Ramos (cell line): ENCODE data around the gene MDFIC.

ENCODE experiments used
- in situ Hi-C: fragments of 300-500 bp; cut with MboI; formaldehyde crosslinking; loops from one replicate; pipeline ENCODE4 v1.14.3; 2022; ENCODE audit warnings: low sequenced_read_pairs; ENCODE audit not compliant: unreplicated experiment

MDFIC gene

DNA sequence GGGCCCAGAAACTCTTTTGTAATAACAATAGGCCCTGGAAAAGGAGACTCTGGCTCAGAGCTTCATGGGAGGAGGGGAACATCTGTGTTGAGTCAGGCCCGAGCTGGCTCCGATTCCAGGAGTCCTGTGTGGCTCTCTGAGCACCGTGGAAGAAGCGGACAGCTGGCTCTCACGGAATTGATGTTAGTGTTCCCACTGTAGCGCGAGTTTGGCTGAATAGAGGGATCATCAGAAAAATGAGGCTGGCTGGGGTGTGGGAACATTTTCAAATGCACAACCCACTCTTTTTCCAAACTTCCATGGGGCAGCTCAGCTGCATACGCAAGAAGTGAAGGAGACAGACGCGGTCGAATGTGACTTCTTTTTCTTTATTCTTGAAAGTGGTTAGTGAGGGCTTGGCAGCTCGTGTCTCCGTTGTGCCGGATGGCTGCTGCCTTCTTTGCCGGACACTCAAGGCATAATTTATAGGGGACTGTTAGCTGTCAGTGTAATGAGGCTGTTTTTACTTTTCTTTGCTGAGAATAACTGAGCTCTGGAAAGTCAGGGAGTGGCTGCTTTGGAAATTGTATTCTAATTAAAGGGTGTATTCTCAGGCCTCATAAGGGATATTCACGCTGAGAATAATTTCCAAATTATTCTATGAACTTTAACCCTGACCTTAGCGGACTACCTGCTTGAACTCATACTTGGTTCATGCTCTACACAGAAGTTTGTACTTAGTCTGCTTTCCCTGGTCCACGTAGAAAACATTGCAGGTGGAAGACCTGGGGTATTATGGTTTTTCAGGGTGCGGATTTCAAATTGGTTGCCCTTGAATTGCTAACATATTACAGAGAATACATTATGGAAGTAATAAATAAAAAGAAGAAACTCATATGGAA, 23.1 kb downstream of the MDFIC start:
- in situ Hi-C loops, result no loop called here

DNA sequence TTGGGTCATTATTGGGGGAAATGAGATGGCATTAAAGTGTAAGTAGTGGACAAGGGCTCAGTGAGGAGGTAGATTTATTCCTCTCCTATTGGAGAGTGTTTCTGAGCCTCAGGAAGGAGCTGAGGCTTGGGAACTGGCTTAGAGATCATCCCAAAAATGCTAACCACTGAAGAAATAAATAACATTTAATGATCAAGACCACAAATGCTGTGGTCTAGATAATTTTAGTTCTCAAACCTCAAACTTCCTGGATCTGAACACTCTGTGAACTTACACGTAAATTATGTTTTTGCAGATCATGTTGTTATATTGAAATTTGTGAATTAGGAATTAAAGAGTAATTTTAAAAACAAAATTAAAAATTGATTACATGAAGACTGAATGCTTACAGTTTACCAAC, 27.3 kb downstream of the MDFIC start:
- in situ Hi-C loops, result no loop called here

DNA sequence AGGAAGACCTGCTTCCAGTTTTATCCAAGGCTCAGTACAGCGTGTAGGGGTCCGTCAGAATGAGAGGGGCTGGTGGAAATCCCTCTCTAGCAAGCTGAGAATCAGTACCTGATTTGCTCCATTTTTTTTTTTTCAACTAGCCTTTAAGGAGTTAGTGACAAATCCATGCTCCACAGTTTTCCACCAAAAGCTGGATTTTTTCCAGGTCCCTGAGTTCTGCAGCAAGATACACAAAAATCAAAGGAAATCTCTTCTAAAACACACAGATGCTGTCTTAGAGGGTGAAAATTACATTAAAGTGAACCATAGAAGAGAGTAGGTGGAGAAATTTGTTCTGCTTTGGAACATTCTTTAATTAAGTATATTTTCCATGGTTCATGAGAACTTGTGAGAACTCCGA, 30.4 kb downstream of the MDFIC start:
- in situ Hi-C loops, result no loop called here

DNA sequence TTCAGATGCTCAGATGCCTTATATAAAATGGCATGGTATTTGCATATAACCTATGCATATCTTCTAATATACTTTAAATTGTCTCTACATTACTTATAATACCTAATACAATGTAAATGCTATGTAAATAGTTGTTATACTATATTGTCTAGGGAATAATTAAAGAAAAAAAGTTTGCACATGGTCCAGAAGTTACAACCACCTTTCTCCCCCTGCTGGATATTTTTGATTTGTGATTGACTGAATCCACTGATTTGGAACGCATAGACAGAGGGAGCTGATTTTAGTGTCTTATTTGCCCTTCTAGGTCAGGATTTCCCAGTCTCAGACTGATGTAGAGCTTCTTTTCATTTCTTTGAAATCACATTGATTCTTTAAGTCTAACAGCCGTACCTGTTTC, 31.8 kb downstream of the MDFIC start:
- in situ Hi-C loops, result no loop called here

DNA sequence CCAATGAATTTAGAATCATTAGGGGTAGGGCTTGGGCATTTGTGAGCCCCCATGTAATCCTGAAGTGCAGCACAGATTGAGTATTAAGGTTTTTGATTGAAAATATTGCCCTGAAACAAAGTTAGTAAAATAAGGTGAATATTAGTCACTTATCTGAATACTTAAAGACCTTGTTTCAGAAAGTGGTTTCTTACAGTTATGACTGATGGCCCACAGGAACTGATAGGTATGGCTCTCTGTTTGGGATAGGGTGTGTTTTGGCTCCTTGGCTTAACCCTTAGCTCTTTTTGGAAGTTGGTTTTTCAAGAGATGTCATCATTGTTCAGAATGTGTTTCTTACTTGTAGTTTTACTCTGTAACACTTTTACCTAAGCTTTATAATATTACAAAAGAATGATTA, 34.8 kb downstream of the MDFIC start:
- in situ Hi-C loops, result no loop called here

DNA sequence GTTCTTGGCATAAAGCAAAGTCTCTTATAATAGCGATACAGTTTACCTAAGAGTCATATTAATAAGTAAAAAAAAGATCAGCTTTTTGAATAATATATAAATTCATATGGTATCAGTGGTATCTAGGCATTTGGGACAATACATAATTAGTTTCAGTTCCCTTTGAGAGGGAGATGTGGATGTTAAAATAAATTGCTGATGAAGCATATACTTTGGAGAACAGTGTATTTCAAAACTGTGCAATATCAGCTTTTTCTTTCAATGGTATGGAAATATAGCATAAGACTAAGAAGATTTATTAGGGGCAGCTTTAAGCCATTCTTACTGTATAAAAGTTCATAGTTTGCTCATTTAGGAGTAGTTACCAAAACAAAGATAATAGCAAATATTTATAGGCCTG, 35.5 kb downstream of the MDFIC start:
- in situ Hi-C loops, result no loop called here

DNA sequence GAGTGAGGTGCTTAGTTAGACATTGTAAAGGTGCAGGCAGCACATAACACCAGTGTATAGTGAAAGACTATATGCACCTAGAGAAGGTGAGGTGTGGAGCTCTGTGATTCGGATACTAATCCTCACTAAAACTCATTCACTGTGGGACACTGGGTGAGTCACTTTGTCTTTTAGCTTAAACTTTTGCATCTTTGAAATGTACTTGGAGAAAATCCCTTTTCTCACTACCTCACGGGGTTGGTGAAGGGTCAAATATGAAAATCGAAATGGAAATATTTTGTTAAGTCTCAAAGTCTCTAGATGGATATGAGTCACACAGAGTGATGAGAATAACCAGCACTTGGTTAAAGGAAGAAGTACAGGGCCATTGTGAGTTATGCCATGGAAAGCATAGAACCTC, 38.0 kb downstream of the MDFIC start:
- in situ Hi-C loops, result no loop called here

DNA sequence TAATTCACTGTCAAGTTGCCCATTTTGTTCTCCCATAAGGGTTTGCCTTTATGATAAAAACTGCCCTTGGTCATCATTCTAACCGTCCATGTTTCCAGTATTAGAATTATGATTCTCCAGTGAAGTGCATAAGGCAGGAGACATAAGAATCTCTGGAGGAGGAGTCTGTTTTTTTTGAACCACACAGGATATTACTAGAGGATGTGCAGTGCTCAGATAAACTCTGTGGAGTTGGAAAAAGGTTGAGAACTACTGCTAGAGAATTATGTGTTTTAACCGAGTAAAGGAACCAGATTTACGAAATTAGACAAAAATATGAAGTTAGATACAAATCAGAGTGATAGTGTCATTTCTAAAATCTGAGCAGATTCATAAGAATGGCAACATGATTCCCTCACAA, 40.5 kb downstream of the MDFIC start:
- in situ Hi-C loops, result no loop called here

DNA sequence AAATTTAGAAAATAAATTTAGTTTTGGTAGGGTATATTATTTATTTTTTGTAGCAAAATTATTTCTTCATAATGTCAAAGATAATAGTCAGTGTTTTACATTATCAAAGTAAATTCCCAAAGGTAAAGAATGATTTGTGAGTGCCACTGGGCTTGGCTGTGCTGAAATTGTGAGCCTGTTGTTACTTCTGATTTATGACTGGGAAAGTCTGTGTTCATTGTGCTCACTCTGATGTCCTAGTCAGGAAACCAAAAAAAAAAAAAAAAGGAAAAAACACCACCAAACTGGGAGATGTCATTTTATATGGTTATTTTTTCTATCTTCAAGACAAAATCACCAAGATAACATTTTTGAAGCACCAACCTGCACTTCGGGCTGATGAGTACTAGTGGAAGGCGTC, 44.3 kb downstream of the MDFIC start:
- in situ Hi-C loops, result no loop called here

DNA sequence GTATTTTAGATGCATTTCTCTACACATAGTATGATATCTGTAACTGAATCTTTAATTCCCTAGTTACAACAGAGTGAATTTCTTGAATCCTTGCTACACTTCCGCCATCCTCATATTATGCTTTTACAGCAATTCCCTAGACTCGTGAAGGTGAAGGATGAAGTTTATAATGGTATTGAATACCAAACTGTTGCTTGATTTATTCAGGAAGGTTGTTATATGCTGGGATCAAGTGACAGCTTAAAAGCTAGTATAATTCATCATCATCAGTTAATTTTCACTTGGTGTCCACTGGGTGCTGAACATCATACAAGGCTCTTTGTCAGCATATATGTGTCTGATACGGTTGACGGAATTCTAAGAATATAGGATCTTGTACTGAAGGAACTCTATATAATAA, 47.2 kb downstream of the MDFIC start:
- in situ Hi-C loops, result no loop called here

DNA sequence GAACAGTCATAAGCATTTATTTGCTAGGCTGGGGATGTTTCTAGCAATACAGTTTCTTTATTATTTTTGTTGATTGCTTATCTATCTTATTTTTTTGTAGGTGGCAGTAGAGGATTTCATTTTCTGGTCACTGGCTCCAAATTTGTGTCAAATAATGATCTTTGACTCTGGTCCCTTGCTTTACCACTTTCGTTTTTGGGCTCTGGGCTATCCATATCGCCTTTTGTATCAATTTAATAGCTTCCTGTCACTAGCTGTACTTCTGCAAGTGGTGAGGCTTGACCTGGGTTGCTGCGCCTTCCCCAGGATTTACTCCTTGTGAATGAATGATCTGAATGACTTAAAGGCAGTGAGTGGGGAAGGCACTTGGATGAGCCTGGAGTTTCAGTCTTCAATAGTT, 48.4 kb downstream of the MDFIC start:
- in situ Hi-C loops, result no loop called here

DNA sequence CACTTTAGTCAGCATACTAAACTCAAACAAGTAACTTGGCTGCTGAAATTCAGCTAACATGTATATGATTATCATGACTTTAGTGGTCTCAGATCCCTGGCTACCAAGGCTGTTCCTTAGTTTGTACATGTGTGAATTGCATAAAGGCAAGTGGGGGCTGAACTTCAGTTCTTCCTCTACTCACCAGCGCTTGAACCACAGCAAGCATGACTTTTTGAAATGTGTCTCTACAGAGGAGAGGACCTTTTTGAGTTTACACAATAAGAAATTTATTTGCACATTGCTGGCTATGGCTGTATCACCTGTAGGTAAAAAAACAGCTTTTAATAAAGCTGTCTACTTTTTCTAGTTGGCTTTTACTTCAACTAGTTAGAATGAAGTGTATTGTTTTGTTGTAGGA, 48.8 kb downstream of the MDFIC start:
- in situ Hi-C loops, result no loop called here

DNA sequence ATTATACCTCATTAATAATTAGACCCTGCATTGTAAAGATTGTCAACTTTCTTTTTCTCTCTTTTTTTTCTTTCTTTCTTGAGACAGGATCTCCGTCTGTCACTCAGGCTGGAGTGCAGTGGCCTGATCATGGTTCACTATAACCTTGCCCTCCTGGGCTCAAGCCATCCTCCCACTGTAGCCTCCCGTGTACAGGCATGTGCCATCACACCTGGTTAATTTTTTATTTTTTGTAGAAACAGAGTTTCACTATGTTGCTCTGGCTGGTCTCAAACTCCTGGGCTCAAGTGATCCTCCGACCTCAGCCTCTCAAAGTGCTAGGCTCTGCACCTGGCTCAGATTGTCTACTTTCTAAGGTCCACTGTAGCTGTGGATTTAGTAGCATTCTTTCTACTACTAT, 50.7 kb downstream of the MDFIC start:
- in situ Hi-C loops, result no loop called here

DNA sequence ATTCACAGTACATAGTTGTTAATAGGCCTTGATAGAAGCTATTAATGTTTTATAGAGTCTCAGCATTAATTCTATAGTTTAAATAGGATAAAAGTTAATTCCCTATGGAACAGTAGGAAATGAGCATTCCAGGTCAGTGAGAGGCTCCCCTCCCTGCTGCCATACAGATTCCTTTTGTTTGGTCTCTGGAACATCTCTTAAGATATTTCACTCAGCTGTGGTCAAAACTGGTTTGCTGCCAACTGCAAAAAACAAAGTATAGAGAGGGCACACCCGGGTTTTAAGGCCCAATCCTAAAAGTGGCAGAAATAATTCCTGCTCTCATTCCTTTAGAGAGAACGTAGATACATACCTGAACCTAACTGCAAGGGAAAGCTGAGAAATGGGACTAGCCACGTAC, 51.3 kb downstream of the MDFIC start:
- in situ Hi-C loops, result no loop called here

DNA sequence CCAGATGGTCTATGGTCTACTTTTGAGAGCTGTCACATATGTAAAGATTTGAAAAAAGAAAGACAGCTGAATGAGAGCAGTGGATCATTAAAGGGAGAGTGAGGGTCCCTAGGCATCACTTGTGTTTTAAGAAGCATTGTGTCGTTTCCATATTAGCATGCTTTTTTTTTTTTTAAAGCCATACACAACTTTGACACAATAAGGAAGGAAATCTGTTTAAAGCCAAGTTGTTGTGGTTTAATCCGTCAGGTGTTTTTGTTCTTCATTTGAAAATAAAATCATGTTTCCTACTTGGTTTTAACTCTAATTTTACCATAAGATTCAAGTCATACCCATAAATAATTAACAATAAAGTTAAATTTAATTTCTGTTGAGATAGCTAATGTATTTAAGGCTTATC, 53.5 kb downstream of the MDFIC start:
- in situ Hi-C loops, result no loop called here

DNA sequence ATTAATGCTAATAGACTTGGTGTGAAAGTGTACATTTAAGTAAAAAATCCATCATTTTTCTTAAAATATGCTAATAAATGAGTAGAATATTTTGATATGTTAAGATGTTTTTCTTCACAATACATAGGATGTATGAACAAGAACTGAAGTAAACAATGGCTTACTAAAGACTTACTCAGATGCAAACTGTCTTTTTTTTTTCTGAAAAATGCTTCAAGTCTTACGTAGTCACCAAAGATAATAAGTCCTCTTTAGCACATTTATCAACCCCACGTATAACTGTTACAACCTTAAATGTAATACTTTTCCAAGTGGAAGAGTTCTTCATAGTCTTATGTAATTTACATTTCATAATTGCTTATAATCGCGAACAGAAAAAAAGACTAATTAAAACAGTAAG, 54.8 kb downstream of the MDFIC start:
- in situ Hi-C loops, result no loop called here

DNA sequence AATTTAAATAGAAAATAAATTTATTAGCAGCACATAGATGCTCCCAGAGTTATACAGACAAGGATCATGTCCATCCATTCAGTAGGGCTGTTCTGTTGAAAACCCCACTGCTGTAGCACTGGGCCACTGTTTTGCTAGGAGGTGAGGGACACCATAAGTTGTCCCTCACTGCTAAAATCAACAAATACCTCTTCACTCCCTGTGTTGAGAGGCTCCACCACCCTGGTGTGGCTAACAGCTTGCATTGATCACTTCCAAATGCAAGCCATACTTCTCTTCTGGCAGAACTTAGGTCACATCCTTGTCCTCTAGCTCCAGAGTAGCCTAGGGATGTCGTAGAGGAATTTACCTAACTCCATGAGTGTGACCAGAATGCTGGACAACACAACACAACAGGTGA, 55.4 kb downstream of the MDFIC start:
- in situ Hi-C loops, result no loop called here

DNA sequence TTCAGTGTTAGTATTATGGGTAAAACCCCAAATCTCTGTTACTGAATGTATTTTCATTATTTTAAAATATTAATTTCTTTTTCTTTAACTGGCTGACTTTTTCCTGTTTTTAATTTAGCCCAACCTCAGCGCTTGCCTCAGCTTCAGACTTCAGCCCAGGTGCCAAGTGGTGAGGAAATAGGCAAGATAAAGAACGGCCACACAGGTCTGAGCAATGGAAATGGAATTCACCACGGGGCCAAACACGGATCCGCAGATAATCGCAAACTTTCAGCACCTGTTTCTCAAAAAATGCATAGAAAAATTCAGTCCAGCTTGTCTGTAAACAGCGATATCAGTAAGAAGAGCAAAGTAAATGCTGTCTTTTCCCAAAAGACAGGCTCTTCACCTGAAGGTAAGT, 57.5 kb downstream of the MDFIC start:
- in situ Hi-C loops, result no loop called here

DNA sequence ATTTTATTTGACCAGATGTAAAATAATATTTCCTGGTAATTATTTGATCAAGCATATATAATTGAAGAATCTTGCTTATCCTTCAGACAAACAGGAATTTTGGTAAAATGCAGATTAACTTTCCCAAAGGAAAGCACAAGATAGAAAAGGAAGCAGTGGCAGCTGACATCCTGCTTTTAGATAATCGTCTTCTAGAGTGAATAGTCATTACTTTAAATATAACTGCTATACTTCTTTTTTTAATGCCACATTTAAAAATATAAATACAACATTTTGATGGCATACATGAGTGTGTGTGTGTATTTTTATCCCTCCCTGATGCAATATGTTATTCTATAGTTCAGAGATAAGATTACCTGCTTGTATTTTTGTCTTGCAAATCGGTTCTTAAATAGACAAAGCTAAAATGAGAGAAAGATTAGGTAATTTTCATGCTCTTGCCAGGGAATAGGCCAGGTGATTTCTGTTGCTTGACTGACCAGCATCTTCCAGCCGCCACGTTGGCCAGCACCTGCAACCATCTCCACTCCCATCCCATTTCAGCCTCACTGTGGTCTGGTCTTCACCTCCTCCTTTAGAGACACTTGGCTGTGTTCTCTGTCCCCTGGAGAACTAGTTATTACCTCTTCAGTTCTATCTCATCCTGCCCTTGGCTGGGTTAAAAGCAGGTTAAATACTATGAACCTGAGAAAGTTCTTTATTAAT, 58.1 kb downstream of the MDFIC start:
- in situ Hi-C loops, result no loop called here

DNA sequence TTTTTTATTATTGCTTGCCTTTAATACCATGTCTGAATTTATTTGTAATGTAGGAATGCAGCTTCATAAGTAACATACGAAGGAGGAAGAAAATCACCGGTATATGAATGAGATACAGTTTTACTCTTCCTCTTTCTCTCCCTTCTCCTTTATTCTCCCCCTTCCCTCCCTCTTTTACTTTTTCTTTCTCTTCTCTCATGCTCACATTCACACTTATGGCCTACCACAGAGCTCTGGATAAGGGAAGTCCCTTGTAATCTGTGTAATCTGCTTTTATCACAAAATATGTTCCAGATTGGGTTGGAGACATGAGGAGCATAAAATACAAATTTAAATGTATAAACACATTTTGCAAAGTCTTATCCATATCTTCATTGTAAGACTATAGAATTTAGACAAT, 59.4 kb downstream of the MDFIC start:
- in situ Hi-C loops, result no loop called here

DNA sequence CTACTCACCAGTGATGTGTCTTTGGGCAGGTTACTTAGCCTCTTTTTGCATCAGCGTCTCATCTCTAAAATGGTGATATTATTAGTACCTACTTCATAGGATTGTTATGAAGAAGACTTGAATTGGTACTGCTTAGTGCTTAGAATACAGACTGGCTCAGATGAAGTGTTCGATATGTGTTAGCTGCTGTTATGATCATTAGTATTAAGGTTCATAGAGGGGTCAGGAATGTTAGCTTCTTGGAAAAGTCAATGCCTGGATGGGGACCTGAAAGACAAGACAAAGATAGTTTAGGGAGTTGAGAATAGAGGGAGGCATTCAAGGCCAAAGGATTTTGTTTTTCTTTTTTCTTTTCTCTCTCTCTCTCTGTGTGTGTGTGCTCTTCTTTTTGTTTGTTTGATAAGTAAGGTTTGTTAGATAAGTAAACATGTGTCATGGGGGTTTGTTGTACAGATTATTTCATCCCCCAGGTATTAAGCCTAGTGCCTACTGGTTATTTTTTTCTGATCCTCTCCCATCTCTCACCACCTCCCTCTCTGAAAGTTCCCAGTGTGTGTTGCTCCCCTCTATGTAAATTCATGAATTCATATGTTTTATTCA, 63.3 kb downstream of the MDFIC start:
- in situ Hi-C loops, result no loop called here
